Amygdala (tissue), 56 donors: ENCODE measurements around the gene OR8B3.

Experiments used
- DNase-seq, 56 donors: peaks; one replicate each; lab custom pipeline; 2025; lab: John Stamatoyannopoulos, UW

OR8B3 gene

DNA sequence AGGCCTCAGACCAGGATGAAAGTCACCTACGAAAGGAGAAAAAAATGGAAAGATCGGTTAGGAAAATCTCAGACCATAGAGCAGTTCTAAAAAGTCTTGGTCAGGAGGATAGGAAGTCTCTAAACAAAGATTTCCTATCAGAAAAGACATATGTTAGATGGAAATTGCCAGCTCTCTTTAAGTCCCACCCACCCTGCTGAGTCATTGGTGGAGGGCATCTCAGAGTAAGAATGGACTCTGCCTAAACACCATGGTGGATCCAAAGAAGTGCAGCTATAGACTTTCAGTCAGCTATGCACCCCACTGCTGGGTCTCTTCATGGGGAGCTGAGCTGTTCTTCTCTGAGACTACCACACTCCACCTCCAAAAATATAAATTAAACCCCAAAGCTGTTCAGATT is 18.2 kb downstream of the OR8B3 start:
- DNase-seq, result no peak

- no peak for DNase-seq
These were observed 22.5 kb downstream of the OR8B3 start for GRCh38 chr11:124376280-124376679.

GRCh38 chr11:124359566-124359965 is 39.3 kb downstream of the OR8B3 start:
- no peak for DNase-seq

GRCh38 chr11:124346311-124346955 is 52.4 kb downstream of the OR8B3 start:
- DNase-seq, result no peak
